ENCODE data around the gene RSPRY1.

Gene RSPRY1

DNA sequence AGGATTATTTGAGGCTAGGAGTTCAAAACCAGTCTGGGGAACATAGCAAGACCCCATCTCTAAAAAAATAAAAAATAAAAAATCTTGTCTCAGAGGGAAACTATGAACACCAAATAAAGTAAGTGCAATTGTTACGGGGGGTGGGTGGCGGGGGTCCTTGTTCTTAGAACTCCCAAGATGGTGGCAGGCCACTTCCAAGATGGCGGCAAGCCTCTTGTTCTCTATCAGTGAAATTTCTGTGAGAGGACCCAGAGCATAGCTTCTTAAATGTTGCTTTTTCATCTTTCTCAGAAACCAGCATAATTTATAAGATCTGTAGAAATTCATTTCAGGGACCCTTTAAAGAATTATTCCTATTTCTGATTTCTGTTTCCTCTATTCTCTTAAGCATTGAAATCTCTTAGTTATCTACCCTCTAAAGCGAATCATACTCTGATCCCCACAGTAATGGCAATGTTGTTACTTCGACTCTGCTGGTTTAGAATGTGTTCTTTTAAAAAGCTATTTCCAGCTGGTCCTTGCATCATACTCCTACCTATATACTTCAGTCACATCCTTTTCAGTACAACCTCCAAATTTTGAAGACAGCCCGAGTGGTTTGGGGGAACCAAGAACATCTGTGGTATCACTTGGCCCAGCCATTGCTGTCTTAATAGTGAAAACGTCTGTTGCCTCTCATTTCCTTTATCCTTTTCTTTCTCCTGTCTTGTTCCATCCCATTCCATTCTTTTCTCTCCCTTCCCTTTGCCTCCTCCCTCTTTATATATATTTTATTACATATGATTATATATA, 16.2 kb downstream of the RSPRY1 start:
- no peak overlapping the region for H3K9ac ChIP-seq (ENCODE audit: low read length)
- no peak for TF ChIP-seq EZH2 (optimal IDR thresholded peaks at IDR 0.05; ENCODE audit: low read depth, low read length)
- TF ChIP-seq, protein P1, sequence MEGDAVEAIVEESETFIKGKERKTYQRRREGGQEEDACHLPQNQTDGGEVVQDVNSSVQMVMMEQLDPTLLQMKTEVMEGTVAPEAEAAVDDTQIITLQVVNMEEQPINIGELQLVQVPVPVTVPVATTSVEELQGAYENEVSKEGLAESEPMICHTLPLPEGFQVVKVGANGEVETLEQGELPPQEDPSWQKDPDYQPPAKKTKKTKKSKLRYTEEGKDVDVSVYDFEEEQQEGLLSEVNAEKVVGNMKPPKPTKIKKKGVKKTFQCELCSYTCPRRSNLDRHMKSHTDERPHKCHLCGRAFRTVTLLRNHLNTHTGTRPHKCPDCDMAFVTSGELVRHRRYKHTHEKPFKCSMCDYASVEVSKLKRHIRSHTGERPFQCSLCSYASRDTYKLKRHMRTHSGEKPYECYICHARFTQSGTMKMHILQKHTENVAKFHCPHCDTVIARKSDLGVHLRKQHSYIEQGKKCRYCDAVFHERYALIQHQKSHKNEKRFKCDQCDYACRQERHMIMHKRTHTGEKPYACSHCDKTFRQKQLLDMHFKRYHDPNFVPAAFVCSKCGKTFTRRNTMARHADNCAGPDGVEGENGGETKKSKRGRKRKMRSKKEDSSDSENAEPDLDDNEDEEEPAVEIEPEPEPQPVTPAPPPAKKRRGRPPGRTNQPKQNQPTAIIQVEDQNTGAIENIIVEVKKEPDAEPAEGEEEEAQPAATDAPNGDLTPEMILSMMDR (IDR thresholded peaks at IDR 0.05; ENCODE audit: low read length), result no peak
- no peak for TF ChIP-seq EZH2phosphoT487 (IDR thresholded peaks at IDR 0.05; ENCODE audit: low read length)
- no peak overlapping the region for H3K4me2 ChIP-seq (ENCODE audit: low read depth, low read length)
- H3K9me3 ChIP-seq (replicated peaks; ENCODE audit: insufficient read depth, low read length), result no peaks in the 10 kb centered on the region
- no peaks in the 10 kb centered on the region for H3K27me3 ChIP-seq (replicated peaks; ENCODE audit: insufficient read depth, low read length)
- H3K4me1 ChIP-seq (ENCODE audit: low read length), result 0 out of 2 replicates have a peak, but pooled peaks cover 3% of the 10 kb centered on the region
- H3F3A ChIP-seq (ENCODE audit: insufficient read depth, low read length), result no peaks in the 10 kb centered on the region
- H3K79me2 ChIP-seq (ENCODE audit: low read length), result peaks cover 11% of the 10 kb centered on the region
- DNase-seq, result peak; percentile 11
- H3K4me3 ChIP-seq (ENCODE audit: low read length), result no peak overlapping the region
- no peak overlapping the region for H3K27ac ChIP-seq (ENCODE audit: low read length)
- no peak overlapping the region for H2AFZ ChIP-seq (ENCODE audit: low read length)
- no peaks in the 10 kb centered on the region for H3K36me3 ChIP-seq (replicated peaks; ENCODE audit: insufficient read depth, low read length)
- no peaks in the 10 kb centered on the region for H3K9me2 ChIP-seq (replicated peaks; ENCODE audit: insufficient read depth, low read length)
- H4K20me1 ChIP-seq (ENCODE audit: insufficient read depth, low read length), result no peaks in the 10 kb centered on the region

DNA sequence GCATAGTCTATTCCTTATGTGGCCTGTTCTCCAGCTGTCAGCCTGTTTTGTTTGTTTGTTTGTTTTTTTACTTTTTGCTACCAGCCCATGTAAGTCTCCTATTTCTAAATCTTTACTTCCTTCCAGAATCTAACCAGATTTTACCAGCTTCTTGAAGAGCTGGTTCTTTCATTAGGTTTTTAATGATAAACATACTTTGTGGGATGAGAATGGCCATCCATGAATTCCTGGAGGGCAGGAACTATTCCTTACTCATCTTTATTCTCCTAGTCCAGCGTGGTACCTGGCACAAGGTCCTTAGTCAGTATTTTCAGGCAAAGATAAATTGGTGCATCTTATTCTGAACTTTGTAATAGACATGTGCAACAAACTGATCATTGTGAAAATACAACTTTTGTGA, 17.3 kb downstream of the RSPRY1 start:
- TF ChIP-seq EZH2phosphoT487 (IDR thresholded peaks at IDR 0.05; ENCODE audit: low read length) (no peak), EZH2 (optimal IDR thresholded peaks at IDR 0.05; ENCODE audit: low read depth, low read length) (no peak)
- TF ChIP-seq, protein P1 (IDR thresholded peaks at IDR 0.05; ENCODE audit: low read length), result no peak
- H3K4me1 ChIP-seq (ENCODE audit: low read length), result 0 out of 2 replicates have a peak, but pooled peaks cover 3% of the 10 kb centered on the region
- no peak overlapping the region for H3K27ac ChIP-seq (ENCODE audit: low read length)
- no peak overlapping the region for H3K4me3 ChIP-seq (ENCODE audit: low read length)
- H2AFZ ChIP-seq (ENCODE audit: low read length), result no peak overlapping the region
- H3K36me3 ChIP-seq (replicated peaks; ENCODE audit: insufficient read depth, low read length), result no peaks in the 10 kb centered on the region
- peaks cover 4% of the 10 kb centered on the region; the same call in 1 of the 2 replicates for H3K79me2 ChIP-seq (ENCODE audit: low read length)
- no peaks in the 10 kb centered on the region for H4K20me1 ChIP-seq (ENCODE audit: insufficient read depth, low read length)
- H3K4me2 ChIP-seq (ENCODE audit: low read depth, low read length), result no peak overlapping the region
- H3K9me3 ChIP-seq (replicated peaks; ENCODE audit: insufficient read depth, low read length), result no peaks in the 10 kb centered on the region
- H3K27me3 ChIP-seq (replicated peaks; ENCODE audit: insufficient read depth, low read length), result no peaks in the 10 kb centered on the region
- no peaks in the 10 kb centered on the region for H3K9me2 ChIP-seq (replicated peaks; ENCODE audit: insufficient read depth, low read length)
- no peak for DNase-seq
- no peak overlapping the region for H3K9ac ChIP-seq (ENCODE audit: low read length)
- H3F3A ChIP-seq (ENCODE audit: insufficient read depth, low read length), result no peaks in the 10 kb centered on the region

DNA sequence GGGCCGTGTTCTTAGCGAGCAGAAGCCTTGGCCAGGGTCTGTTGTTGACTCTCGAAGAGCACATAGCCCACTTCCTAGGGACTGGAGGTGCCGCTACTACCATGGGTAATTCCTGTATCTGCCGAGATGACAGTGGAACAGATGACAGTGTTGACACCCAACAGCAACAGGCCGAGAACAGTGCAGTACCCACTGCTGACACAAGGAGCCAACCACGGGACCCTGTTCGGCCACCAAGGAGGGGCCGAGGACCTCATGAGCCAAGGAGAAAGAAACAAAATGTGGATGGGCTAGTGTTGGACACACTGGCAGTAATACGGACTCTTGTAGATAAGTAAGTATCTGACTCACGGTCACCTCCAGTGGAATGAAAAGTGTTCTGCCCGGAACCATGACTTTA, 18.5 kb downstream of the RSPRY1 start:
- Histone ChIP-seq H3K36me3 (replicated peaks; ENCODE audit: insufficient read depth, low read length) (no peaks in the 10 kb centered on the region), H2AFZ (ENCODE audit: low read length) (no peak overlapping the region), H4K20me1 (ENCODE audit: insufficient read depth, low read length) (no peaks in the 10 kb centered on the region), H3K27me3 (replicated peaks; ENCODE audit: insufficient read depth, low read length) (no peaks in the 10 kb centered on the region), H3K4me1 (ENCODE audit: low read length) (0 out of 2 replicates have a peak, but pooled peaks cover 3% of the 10 kb centered on the region), H3K4me2 (ENCODE audit: low read depth, low read length) (no peak overlapping the region), H3F3A (ENCODE audit: insufficient read depth, low read length) (no peaks in the 10 kb centered on the region), H3K79me2 (ENCODE audit: low read length) (no peaks in the 10 kb centered on the region), H3K9me2 (replicated peaks; ENCODE audit: insufficient read depth, low read length) (no peaks in the 10 kb centered on the region), H3K27ac (ENCODE audit: low read length) (no peak overlapping the region), H3K9me3 (replicated peaks; ENCODE audit: insufficient read depth, low read length) (no peaks in the 10 kb centered on the region), H3K4me3 (ENCODE audit: low read length) (no peak overlapping the region), H3K9ac (ENCODE audit: low read length) (no peak overlapping the region)
- no peak for DNase-seq
- TF ChIP-seq EZH2phosphoT487 (IDR thresholded peaks at IDR 0.05; ENCODE audit: low read length), result no peak
- TF ChIP-seq, protein P1 (IDR thresholded peaks at IDR 0.05; ENCODE audit: low read length), result 0 out of 2 replicates have a peak, but pooled peaks have one; percentile 5

Data from MM.1S (cell line).